NCI-H2227 treated with DMSO at 0.1 percent for 48 hours (cell line): ENCODE results near the gene VCP.
A peak's percentile ranks its signal among the peaks of the same experiment; 100 is the strongest.

ENCODE experiments used
- DNase-seq: peaks from one replicate; lab custom pipeline; 2025; lab: John Stamatoyannopoulos, UW

Gene VCP

GRCh38 chr9:35103660-35104191 is 31.3 kb upstream of the VCP start:
- DNase-seq = peak; percentile 41

GRCh38 chr9:35102769-35103659 is 30.6 kb upstream of the VCP start, which contains the start of gene STOML2:
Gene STOML2, minus strand, starts transcription at chr9:35103131. Its CDS starts 37 bp downstream, at chr9:35103094.
- DNase-seq = peak; percentile 96

GRCh38 chr9:35102465-35102768 is 30.0 kb upstream of the VCP start:
- DNase-seq = no peak

- no peak for DNase-seq
Observed at GRCh38 chr9:35097573-35097972, 25.1 kb upstream of the VCP start.

GRCh38 chr9:35096035-35096849 is 23.8 kb upstream of the VCP start, which contains the start of gene PIGO:
Gene PIGO, minus strand, starts transcription at chr9:35096591. Its CDS starts 1,026 bp downstream, at chr9:35095565.
- peak; percentile 83 for DNase-seq

- no peak for DNase-seq
Observed at GRCh38 chr9:35091536-35091935, 19.1 kb upstream of the VCP start.

- DNase-seq = no peak
Observed at GRCh38 chr9:35089434-35089833, 17.0 kb upstream of the VCP start.

GRCh38 chr9:35085078-35085477 is 12.7 kb upstream of the VCP start:
- DNase-seq = no peak

- peak; percentile 89 for DNase-seq
Observed at GRCh38 chr9:35079426-35080341, 7.3 kb upstream of the VCP start, which contains the start of gene FANCG. Gene FANCG, minus strand, starts transcription at chr9:35079942. Its CDS starts 418 bp downstream, at chr9:35079524.

- DNase-seq = no peak
Observed at GRCh38 chr9:35079041-35079425, 6.6 kb upstream of the VCP start.

GRCh38 chr9:35078066-35078465 is 5.6 kb upstream of the VCP start:
- no peak for DNase-seq

- no peak for DNase-seq
Observed at GRCh38 chr9:35076848-35077247, 4.4 kb upstream of the VCP start.

GRCh38 chr9:35075358-35075757 is 2.9 kb upstream of the VCP start:
- DNase-seq = no peak

- DNase-seq = no peak
Observed at GRCh38 chr9:35074791-35075190, 2.4 kb upstream of the VCP start.

- DNase-seq = no peak
Observed at GRCh38 chr9:35074141-35074540, 1.7 kb upstream of the VCP start.

GRCh38 chr9:35073279-35073612 is 821 bp upstream of the VCP start:
- DNase-seq = no peak

- peak; percentile 43 for DNase-seq
Observed at GRCh38 chr9:35071814-35072460, 488 bp downstream of the VCP start.

- DNase-seq = no peak
Observed at GRCh38 chr9:35070823-35071813, 1.3 kb downstream of the VCP start.

- no peak for DNase-seq
Observed at GRCh38 chr9:35069020-35069419, 3.4 kb downstream of the VCP start.

- DNase-seq = no peak
Observed at GRCh38 chr9:35067056-35067455, 5.4 kb downstream of the VCP start.
